ENCODE measurements around the gene ANK3. TPM values are rescaled to one million over a fixed set of nuclear protein-coding genes. Genes with fewer than 3 reads are reported as not detected.

The ANK3 gene
- total and polyA plus RNA-seq, 2 experiments from 2014 or later = 0.14 to 0.54 TPM

DNA sequence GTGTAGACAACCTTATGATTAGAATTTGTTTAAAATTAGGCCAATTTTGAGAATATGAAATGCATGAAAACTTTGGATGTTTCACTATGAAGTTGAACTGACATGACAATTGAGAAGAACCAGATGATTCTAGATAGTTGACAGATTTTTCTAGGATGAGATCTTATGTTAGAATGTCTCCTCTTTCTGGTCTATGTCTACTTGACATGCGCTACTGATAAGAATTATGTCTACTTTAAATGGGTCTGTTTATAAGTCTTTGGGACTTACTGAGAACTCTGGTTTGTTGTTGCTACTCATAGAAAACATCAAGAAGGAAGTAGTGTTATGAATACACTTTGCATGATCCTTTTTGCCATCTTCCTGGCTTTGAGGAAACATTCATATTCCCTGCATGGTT, 255.1 kb downstream of the ANK3 start:
- no peak overlapping the region for H3K27ac ChIP-seq
- no peak for DNase-seq
- no peaks in the 10 kb centered on the region for H4K20me1 ChIP-seq (ENCODE audit: insufficient read depth)
- no peaks in the 10 kb centered on the region for H3F3A ChIP-seq (ENCODE audit: insufficient read depth)
- H3K9me3 ChIP-seq (ENCODE audit: low read depth) = no peaks in the 10 kb centered on the region
- WGBS, 2 experiments (ENCODE audit: low coverage in 1 of 2, low lambda C conversion rate in 2 of 2, missing lambda C conversion rate in 2 of 2) = 95 to 98% methylated on average over 1 of the region's 1 CpG
- H2AFZ ChIP-seq = no peak overlapping the region
- no peak overlapping the region for H3K4me3 ChIP-seq
- H3K4me1 ChIP-seq (ENCODE audit: insufficient read depth) = peaks cover 1% of the 10 kb centered on the region
- H3K36me3 ChIP-seq (ENCODE audit: low read depth) = no peaks in the 10 kb centered on the region
- no peak overlapping the region for H3K4me2 ChIP-seq (ENCODE audit: unreplicated experiment)
- no peaks in the 10 kb centered on the region for H3K9me2 ChIP-seq (ENCODE audit: insufficient read depth)
- no peaks in the 10 kb centered on the region for H3K27me3 ChIP-seq (replicated peaks; ENCODE audit: insufficient read depth)
- in situ Hi-C loops (cut with MboI) = no loop called here
- no peak overlapping the region for H3K9ac ChIP-seq
- TF ChIP-seq EZH2 (IDR thresholded peaks at IDR 0.05; ENCODE audit: insufficient read depth, poor library complexity, severe bottlenecking) = no peak
- TF ChIP-seq EZH2phosphoT487 (IDR thresholded peaks at IDR 0.05; ENCODE audit: insufficient read depth, low read depth) = no peak
- H3K79me2 ChIP-seq (ENCODE audit: insufficient read depth) = no peaks in the 10 kb centered on the region

DNA sequence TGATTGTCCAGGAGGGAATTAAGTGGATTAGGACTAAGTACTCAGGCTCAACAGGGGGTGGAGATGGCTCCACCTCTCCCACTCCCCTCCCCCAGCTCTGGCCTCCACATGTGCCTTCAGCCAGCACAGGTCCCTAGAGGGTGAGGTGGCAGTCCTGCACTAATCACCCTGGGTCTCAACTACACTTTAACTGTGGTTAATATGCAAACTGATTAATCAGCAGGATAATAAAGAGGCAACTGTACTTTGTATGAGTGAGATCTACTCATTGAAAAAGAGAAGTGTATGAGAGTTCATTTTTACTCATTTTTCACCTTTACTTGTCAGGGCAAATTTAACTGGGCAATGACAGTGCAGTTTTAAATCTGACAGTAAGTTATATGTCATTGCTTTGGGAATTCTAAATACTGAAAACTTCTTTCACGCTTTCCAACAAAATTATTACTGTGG, 259.5 kb downstream of the ANK3 start:
- Histone ChIP-seq H3K9me3 (ENCODE audit: low read depth) (no peaks in the 10 kb centered on the region), H4K20me1 (ENCODE audit: insufficient read depth) (no peaks in the 10 kb centered on the region), H3F3A (ENCODE audit: insufficient read depth) (no peaks in the 10 kb centered on the region), H3K36me3 (ENCODE audit: low read depth) (no peaks in the 10 kb centered on the region), H3K4me2 (ENCODE audit: unreplicated experiment) (no peak overlapping the region), H3K79me2 (ENCODE audit: insufficient read depth) (no peaks in the 10 kb centered on the region), H3K9ac (no peak overlapping the region), H3K4me1 (ENCODE audit: insufficient read depth) (no peaks in the 10 kb centered on the region), H3K4me3 (no peak overlapping the region), H3K27me3 (replicated peaks; ENCODE audit: insufficient read depth) (no peaks in the 10 kb centered on the region), H2AFZ (no peak overlapping the region; the same call in 1 of the 2 replicates), H3K27ac (no peak overlapping the region), H3K9me2 (ENCODE audit: insufficient read depth) (no peaks in the 10 kb centered on the region; the same call in 1 of the 2 replicates)
- WGBS, 2 experiments (ENCODE audit: low coverage in 1 of 2, low lambda C conversion rate in 2 of 2, missing lambda C conversion rate in 2 of 2) = 97 to 98% methylated on average over 1 of the region's 1 CpG
- in situ Hi-C loops (cut with MboI) = no loop called here
- TF ChIP-seq EZH2phosphoT487 (IDR thresholded peaks at IDR 0.05; ENCODE audit: insufficient read depth, low read depth) = no peak
- TF ChIP-seq EZH2 (IDR thresholded peaks at IDR 0.05; ENCODE audit: insufficient read depth, poor library complexity, severe bottlenecking) = no peak
- DNase-seq = no peak

DNA sequence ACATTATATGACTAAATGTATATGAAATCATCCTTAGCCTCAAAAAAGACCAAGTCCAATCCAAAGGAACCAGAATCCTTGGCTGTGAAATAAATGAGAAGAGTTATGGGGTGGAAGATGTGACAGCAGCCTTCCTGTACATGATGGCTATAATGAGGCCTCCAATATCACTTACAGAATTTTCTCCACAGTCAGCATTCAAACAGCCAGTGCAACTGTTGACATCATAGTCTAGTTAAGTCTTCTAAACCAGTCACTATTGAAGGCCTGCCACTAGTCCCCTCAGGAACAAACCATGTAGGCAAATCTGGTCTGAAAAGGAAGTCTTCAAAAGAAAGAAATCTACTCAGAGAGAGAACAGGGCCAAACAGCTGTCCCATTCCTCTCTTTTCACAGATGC, 263.8 kb downstream of the ANK3 start:
- Histone ChIP-seq H3K9ac (no peak overlapping the region), H3K9me3 (ENCODE audit: low read depth) (no peaks in the 10 kb centered on the region), H3K27me3 (replicated peaks; ENCODE audit: insufficient read depth) (no peaks in the 10 kb centered on the region), H3F3A (ENCODE audit: insufficient read depth) (peaks cover 16% of the 10 kb centered on the region), H3K9me2 (ENCODE audit: insufficient read depth) (no peaks in the 10 kb centered on the region; the same call in 1 of the 2 replicates), H4K20me1 (ENCODE audit: insufficient read depth) (no peaks in the 10 kb centered on the region), H3K27ac (no peak overlapping the region), H3K79me2 (ENCODE audit: insufficient read depth) (no peaks in the 10 kb centered on the region), H3K4me3 (no peak overlapping the region), H3K4me2 (ENCODE audit: unreplicated experiment) (no peak overlapping the region), H3K4me1 (ENCODE audit: insufficient read depth) (peaks cover 15% of the 10 kb centered on the region), H2AFZ (no peak overlapping the region), H3K36me3 (ENCODE audit: low read depth) (no peaks in the 10 kb centered on the region)
- TF ChIP-seq EZH2 (IDR thresholded peaks at IDR 0.05; ENCODE audit: insufficient read depth, poor library complexity, severe bottlenecking) (no peak), EZH2phosphoT487 (IDR thresholded peaks at IDR 0.05; ENCODE audit: insufficient read depth, low read depth) (no peak)
- in situ Hi-C loops (cut with MboI) = no loop called here
- no peak for DNase-seq

DNA sequence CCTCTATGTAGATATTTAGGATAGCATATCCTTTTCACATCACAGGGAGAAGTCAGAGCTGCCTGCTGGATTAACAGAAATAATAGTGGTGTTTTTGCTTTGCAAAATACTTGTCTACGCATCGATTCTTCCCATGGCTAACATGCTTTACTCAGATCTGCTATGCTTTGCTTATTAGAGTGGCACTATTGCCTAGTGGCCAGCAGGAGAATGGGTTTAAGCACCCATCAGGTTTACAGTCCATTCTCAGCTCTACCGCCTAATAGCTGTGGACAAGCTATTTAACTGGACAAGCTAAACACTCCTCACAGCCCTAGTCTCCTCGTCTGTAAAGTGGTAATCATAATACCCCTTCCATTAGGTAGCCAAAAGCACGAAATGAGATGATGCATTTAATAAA, 265.1 kb downstream of the ANK3 start:
- Histone ChIP-seq H4K20me1 (ENCODE audit: insufficient read depth) (no peaks in the 10 kb centered on the region), H3K79me2 (ENCODE audit: insufficient read depth) (no peaks in the 10 kb centered on the region), H3K27ac (no peak overlapping the region), H3K9me3 (ENCODE audit: low read depth) (no peaks in the 10 kb centered on the region), H3K27me3 (replicated peaks; ENCODE audit: insufficient read depth) (no peaks in the 10 kb centered on the region), H3K9me2 (ENCODE audit: insufficient read depth) (no peaks in the 10 kb centered on the region; the same call in 1 of the 2 replicates), H3K4me3 (no peak overlapping the region), H3K9ac (no peak overlapping the region), H3K4me1 (ENCODE audit: insufficient read depth) (peaks cover 15% of the 10 kb centered on the region), H3K36me3 (ENCODE audit: low read depth) (no peaks in the 10 kb centered on the region), H2AFZ (no peak overlapping the region), H3F3A (ENCODE audit: insufficient read depth) (peaks cover 16% of the 10 kb centered on the region), H3K4me2 (ENCODE audit: unreplicated experiment) (no peak overlapping the region)
- 98 to 99% methylated on average over 5 of the region's 5 CpGs for WGBS, 2 experiments (ENCODE audit: low coverage in 1 of 2, low lambda C conversion rate in 2 of 2, missing lambda C conversion rate in 2 of 2)
- DNase-seq = no peak
- TF ChIP-seq EZH2phosphoT487 (IDR thresholded peaks at IDR 0.05; ENCODE audit: insufficient read depth, low read depth) = no peak
- no peak for TF ChIP-seq EZH2 (IDR thresholded peaks at IDR 0.05; ENCODE audit: insufficient read depth, poor library complexity, severe bottlenecking)
- in situ Hi-C loops (cut with MboI) = no loop called here

DNA sequence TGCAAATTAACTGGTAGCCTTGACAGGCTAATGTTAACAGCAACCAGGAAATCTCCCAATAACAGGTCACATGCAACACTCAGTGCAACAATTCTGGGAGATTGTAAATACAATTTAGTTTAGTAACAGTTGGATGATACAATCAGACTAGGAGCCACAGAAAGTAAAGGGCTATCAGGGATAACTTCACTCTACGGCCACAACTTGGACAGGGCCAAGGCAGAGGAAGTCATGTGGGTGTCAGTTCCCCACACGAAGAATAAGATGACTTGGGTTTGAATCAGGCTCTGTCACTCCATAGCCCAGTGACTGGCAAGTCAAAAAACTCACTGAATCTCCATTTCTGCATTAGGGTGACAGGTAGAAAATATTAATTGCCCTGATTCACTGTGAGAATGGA, 266.0 kb downstream of the ANK3 start:
- no peak for TF ChIP-seq EZH2 (IDR thresholded peaks at IDR 0.05; ENCODE audit: insufficient read depth, poor library complexity, severe bottlenecking)
- no peak for TF ChIP-seq EZH2phosphoT487 (IDR thresholded peaks at IDR 0.05; ENCODE audit: insufficient read depth, low read depth)
- Histone ChIP-seq H3K9me3 (ENCODE audit: low read depth) (no peaks in the 10 kb centered on the region), H3K27me3 (replicated peaks; ENCODE audit: insufficient read depth) (no peaks in the 10 kb centered on the region), H3K9ac (peak overlapping the region; percentile 6; the same call in 1 of the 2 replicates), H3K9me2 (ENCODE audit: insufficient read depth) (no peaks in the 10 kb centered on the region; the same call in 1 of the 2 replicates), H3K27ac (peak overlapping the region; percentile 70), H3K4me1 (ENCODE audit: insufficient read depth) (peaks cover 15% of the 10 kb centered on the region), H3K4me2 (ENCODE audit: unreplicated experiment) (peak overlapping the region; percentile 51), H3F3A (ENCODE audit: insufficient read depth) (peaks cover 16% of the 10 kb centered on the region), H3K4me3 (peak overlapping the region; percentile 15; the same call in 1 of the 2 replicates), H2AFZ (peak overlapping the region; percentile 17), H3K36me3 (ENCODE audit: low read depth) (no peaks in the 10 kb centered on the region), H3K79me2 (ENCODE audit: insufficient read depth) (no peaks in the 10 kb centered on the region), H4K20me1 (ENCODE audit: insufficient read depth) (no peaks in the 10 kb centered on the region)
- DNase-seq = peak; percentile 47
- in situ Hi-C loops (cut with MboI) = no loop called here
- 2 to 4% methylated on average over 2 of the region's 2 CpGs for WGBS, 2 experiments (ENCODE audit: low coverage in 1 of 2, low lambda C conversion rate in 2 of 2, missing lambda C conversion rate in 2 of 2)
